ENCODE measurements around the gene RIN2. TPM values are rescaled to one million over a fixed set of nuclear protein-coding genes. Genes with fewer than 3 reads are reported as not detected.

RIN2 gene
- total and polyA plus RNA-seq, 2 of the 4 experiments (the other 2 are of a cell fraction): 16.1 to 72.2 TPM

- TF ChIP-seq, protein P1, sequence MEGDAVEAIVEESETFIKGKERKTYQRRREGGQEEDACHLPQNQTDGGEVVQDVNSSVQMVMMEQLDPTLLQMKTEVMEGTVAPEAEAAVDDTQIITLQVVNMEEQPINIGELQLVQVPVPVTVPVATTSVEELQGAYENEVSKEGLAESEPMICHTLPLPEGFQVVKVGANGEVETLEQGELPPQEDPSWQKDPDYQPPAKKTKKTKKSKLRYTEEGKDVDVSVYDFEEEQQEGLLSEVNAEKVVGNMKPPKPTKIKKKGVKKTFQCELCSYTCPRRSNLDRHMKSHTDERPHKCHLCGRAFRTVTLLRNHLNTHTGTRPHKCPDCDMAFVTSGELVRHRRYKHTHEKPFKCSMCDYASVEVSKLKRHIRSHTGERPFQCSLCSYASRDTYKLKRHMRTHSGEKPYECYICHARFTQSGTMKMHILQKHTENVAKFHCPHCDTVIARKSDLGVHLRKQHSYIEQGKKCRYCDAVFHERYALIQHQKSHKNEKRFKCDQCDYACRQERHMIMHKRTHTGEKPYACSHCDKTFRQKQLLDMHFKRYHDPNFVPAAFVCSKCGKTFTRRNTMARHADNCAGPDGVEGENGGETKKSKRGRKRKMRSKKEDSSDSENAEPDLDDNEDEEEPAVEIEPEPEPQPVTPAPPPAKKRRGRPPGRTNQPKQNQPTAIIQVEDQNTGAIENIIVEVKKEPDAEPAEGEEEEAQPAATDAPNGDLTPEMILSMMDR (conservative IDR thresholded peaks at IDR 0.05; ENCODE audit: low read depth, low read length): no peak
Measured at GRCh38 chr20:19786311-19786710, 28.3 kb downstream of the RIN2 start (continued).

- Histone ChIP-seq H4K91ac (ENCODE audit: insufficient read depth, low read depth, low read length) (no peak overlapping the region), H3K4me2 (ENCODE audit: low read depth, low read length) (no peak overlapping the region), H4K8ac (ENCODE audit: low read depth in 2 of 2, low read length in 2 of 2) (peak overlapping the region in 1 of 2 experiments; percentile 55; a peak in 1 of 4 replicates), H3K14ac (replicated peaks; ENCODE audit: low read depth, low read length) (peak overlapping the region; percentile 57; the same call in 1 of the 2 replicates), H3K9me1 (ENCODE audit: insufficient read depth, low read length) (peaks cover 12% of the 10 kb centered on the region), H2AFZ (replicated peaks; ENCODE audit: low read length, poor library complexity) (no peak overlapping the region), H3K36me3 (ENCODE audit: control insufficient read depth, insufficient read depth, low read length) (peaks cover 3% of the 10 kb centered on the region), H3K9ac (ENCODE audit: low read depth, low read length) (no peak overlapping the region), H4K5ac (ENCODE audit: low read depth, low read length) (peak overlapping the region; percentile 47; the same call in 1 of the 2 replicates), H2BK15ac (ENCODE audit: low read depth, low read length) (0 out of 3 replicates have a peak overlapping the region, but pooled peaks have one; percentile 11), H4K20me1 (ENCODE audit: insufficient read depth, low read length) (no peaks in the 10 kb centered on the region), H3K9me3 (ENCODE audit: control insufficient read depth, insufficient read depth, low read length) (0 out of 2 replicates have a peak, but pooled peaks cover 2% of the 10 kb centered on the region), H2BK120ac (ENCODE audit: low read depth, low read length) (peak overlapping the region; percentile 4; the same call in 1 of the 2 replicates), H3K4ac (ENCODE audit: low read depth, low read length) (no peak overlapping the region; the same call in 1 of the 2 replicates), H2BK20ac (ENCODE audit: low read depth, low read length) (peak overlapping the region; percentile 62; the same call in 1 of the 2 replicates), H3K27me3 (ENCODE audit: control insufficient read depth, insufficient read depth, low read length) (no peaks in the 10 kb centered on the region), H3K4me3 (ENCODE audit: insufficient read depth, low read depth, low read length) (no peak overlapping the region), H3K18ac (ENCODE audit: low read depth, low read length) (peak overlapping the region; percentile 46; the same call in 1 of the 2 replicates), H3K27ac (ENCODE audit: insufficient read depth, low read length) (no peak overlapping the region), H2BK5ac (ENCODE audit: low read depth, low read length, poor library complexity, severe bottlenecking) (peak overlapping the region; percentile 61), H3K79me1 (ENCODE audit: low read depth in 1 of 2, low read length in 2 of 2) (peaks cover 9 to 57% of the 10 kb centered on the region in 2 experiments), H2AK5ac (ENCODE audit: low read depth, low read length) (no peak overlapping the region), H2AK9ac (replicated peaks; ENCODE audit: low read depth, low read length, poor library complexity) (no peak overlapping the region), H3K4me1 (ENCODE audit: control insufficient read depth, insufficient read depth, low read length) (peaks cover 22% of the 10 kb centered on the region), H3K56ac (ENCODE audit: extremely low read depth, insufficient read depth, low read length) (no peak overlapping the region), H3K23ac (ENCODE audit: low read depth, low read length) (peak overlapping the region; percentile 64; the same call in 1 of the 2 replicates)
- no CpG with 5 or more reads among the region's 3 CpGs for WGBS, 2 experiments (ENCODE audit: extremely low coverage in 2 of 2, insufficient read length in 1 of 2)
- POLR2A ChIA-PET (ENCODE audit: unreplicated experiment): no interaction called here
- in situ Hi-C loops (cut with MboI; ENCODE audit: low sequenced_read_pairs) (loop anchor here (5.0 to 10.0 kb wide), 2 partner anchors 100 to 187 kb away; no protein-coding TSS in a partner anchor), dilution Hi-C loops (cut with HindIII; ENCODE audit: low sequenced_read_pairs, unreplicated experiment) (no loop called here), intact Hi-C loops (cut with micrococcal nuclease) (no loop called here)
- BruUV-seq (replicated peaks): no TSS peak
- ATAC-seq (ENCODE audit: low read depth) (no peak), DNase-seq (no peak)
- CTCF ChIA-PET: interaction anchor here (2.8 kb wide), 1 partner anchor 20 kb away, joined by 10 read pairs; no protein-coding TSS in a partner anchor
- TF ChIP-seq RCOR1 (IDR thresholded peaks at IDR 0.05; ENCODE audit: insufficient replicate concordance, low read length) (no peak), POLR2A (IDR thresholded peaks at IDR 0.05; ENCODE audit: low read depth, low read length) (no peak), SMC3 (IDR thresholded peaks at IDR 0.05; ENCODE audit: low read depth, low read length) (no peak), MAFK (IDR thresholded peaks at IDR 0.05; ENCODE audit: low read depth, low read length) (no peak), CEBPB (IDR thresholded peaks at IDR 0.05; ENCODE audit: low read depth, low read length) (no peak), RAD21 (IDR thresholded peaks at IDR 0.05; ENCODE audit: low read length) (no peak), CHD1 (IDR thresholded peaks at IDR 0.05; ENCODE audit: low read depth, low read length) (no peak), NFE2L2 (IDR thresholded peaks at IDR 0.05; ENCODE audit: low read depth, low read length) (no peak)
- TF ChIP-seq, protein P2, sequence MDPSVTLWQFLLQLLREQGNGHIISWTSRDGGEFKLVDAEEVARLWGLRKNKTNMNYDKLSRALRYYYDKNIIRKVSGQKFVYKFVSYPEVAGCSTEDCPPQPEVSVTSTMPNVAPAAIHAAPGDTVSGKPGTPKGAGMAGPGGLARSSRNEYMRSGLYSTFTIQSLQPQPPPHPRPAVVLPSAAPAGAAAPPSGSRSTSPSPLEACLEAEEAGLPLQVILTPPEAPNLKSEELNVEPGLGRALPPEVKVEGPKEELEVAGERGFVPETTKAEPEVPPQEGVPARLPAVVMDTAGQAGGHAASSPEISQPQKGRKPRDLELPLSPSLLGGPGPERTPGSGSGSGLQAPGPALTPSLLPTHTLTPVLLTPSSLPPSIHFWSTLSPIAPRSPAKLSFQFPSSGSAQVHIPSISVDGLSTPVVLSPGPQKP (IDR thresholded peaks at IDR 0.05; ENCODE audit: borderline replicate concordance, low read depth, low read length): no peak
- TF ChIP-seq, protein P1 (conservative IDR thresholded peaks at IDR 0.05; ENCODE audit: low read depth, low read length): no peak
Measured at GRCh38 chr20:19787366-19787765, 29.3 kb downstream of the RIN2 start.

Measured in IMR-90 (cell line).